ENCODE results near the gene LIAS.
"Not testable (repeated sequence)": the region's sequence is repeated elsewhere in the genome, so short reads cannot be mapped to it uniquely, and the experiment has no call there.

The LIAS gene

DNA sequence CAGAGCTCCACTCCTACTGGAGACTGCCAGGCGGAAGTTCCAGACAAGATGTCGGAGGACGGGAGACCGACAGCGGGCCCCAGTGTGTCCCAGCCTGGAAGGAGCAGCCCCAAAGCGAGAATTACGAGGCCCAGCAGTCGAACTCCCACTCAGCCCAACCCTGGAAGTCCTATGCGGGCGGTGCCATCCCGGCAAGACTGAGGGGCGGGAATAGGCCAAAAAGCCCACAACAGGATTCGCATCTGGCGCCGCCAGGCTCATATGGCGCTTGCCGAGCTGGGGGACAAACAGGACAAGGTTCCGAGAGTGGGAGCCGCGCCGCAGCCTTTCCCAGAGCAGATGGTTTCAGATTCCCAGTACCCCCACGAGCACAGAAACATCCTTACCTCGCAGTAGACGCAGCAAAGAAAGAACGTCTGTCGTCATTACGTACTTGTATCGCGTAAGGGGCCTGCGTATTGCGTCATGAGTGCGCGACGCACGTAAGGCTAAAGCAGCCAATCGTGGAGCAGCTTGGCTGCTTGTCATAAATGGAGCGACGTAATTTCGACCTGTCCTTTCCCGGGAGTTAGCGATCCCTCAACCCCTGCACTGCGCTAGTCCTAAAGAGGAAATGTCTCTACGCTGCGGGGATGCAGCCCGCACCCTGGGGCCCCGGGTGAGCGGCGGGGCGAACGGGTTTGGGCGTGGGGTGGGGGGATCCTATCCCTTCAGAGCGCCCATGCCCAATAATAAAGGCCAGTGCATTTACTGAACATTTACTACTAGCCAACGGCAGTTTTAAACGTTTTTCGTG lies at the start of gene LIAS, which contains the start of gene RPL9:
Gene LIAS (plus strand): TSS at position 552 of the 796 bp plus-strand sequence. CDS start 62 bp downstream, at position 614.
Gene RPL9 (minus strand): TSS at position 418 of the 796 bp plus-strand sequence. CDS start 483 bp downstream, outside the sequence.
- peak; percentile 97 for DNase-seq

DNA sequence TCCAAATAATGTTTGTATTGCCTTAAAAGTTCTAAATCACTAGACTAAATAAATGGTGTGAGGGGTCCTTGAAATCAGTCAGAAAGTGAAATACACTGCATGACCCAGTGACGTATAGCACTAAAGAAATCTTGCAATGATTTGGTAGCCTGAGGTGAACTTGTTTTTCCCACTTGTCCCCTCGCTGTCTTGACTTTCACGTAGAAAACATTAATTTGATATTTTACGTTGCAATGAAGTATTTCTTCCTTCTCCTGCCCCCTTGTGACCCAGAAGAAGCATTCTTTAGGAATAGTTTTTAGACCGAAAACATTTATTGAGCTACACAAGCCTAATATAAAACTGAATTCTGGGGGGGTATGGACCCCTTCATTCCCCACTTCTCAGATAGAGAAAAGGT lies 48.4 kb upstream of the LIAS start:
- DNase-seq = no peak

DNA sequence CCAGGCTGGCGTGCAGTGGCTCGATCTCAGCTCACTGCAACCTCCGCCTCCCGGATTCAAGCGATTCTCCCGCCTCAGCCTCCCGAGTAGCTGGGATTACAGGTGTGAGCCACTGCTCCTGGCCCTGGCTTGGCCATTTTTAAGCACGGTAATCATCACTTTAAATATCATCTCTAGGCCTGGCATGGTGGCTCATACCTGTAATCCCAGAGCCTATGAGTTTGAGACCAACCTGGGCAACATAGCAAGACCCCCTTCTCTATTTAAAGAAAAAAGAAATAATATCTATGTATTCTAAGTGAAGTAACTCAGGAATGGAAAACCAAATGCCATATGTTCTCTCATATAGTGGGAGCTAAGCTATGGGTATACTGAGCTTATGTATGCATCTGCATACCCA lies 47.3 kb upstream of the LIAS start:
- not testable (repeated sequence) for DNase-seq

- no peak for DNase-seq
Observed at GRCh38 chr4:39415678-39416283, 43.1 kb upstream of the LIAS start.

DNA sequence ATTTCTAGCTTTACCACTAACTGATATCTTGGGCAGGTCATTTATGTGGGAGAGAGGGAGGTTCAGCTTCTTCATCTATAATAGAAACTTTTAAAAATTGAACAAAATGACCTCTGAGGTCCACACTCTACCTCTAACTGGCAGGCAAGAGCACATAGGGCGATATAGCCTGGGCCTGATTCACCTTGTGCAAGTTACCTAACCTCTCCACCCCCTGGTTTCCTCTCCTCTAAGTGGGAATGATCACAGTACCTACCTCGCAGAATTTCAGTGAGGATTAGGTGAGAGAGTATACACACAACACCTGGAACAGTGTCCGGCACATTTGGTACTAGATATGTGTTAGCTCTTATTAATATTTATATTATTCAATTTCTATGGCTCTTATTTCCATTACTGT lies 36.6 kb upstream of the LIAS start:
- DNase-seq = no peak

DNA sequence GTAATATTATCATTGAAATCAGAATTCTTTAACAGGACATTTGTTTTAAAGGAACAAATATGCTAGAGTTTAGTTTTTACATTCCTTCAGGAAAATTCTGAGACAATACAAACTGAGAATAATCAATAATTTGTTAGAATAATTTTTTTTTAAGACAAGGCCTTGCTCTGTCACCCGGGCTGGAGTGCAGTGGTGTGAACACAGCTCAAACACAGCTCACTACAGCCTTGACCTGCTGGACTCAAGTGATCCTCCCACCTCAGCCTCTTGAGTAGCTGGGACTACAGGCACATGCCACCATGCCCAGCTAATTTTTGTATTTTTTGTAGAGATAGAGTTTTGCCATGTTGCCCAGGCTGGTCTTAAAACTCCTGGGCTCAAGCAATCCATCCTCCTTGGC lies 33.6 kb upstream of the LIAS start:
- DNase-seq = not testable (repeated sequence)

- no peak for DNase-seq
Observed at GRCh38 chr4:39426728-39427127, 32.1 kb upstream of the LIAS start.

DNA sequence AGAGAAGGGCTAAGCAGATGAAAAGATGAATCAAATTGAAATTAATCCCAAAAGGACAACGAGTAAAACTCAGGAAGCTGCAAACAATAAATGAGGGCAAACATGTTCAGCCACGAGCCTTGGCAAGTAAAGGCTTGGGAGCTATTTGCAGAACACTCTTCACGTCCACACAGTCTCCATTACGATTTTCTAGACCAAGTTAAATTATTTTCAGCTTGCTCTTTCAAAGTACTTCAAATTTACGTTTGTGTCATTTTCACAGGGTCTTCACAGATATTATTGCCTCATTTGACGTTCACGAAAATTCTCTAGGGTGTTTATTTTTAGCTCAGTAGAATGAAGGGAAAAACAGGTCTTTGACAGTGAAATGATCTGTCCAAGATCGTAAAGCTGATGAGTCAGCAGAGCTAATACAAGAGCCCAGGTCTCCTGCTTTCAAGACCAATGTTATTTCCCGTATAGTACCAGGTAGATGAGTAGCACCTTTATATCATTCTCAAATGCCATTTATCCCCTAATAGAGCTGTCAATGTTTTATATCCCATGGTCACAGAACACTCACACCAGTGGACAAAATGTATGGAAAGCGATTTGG lies 31.2 kb upstream of the LIAS start:
- DNase-seq = no peak

DNA sequence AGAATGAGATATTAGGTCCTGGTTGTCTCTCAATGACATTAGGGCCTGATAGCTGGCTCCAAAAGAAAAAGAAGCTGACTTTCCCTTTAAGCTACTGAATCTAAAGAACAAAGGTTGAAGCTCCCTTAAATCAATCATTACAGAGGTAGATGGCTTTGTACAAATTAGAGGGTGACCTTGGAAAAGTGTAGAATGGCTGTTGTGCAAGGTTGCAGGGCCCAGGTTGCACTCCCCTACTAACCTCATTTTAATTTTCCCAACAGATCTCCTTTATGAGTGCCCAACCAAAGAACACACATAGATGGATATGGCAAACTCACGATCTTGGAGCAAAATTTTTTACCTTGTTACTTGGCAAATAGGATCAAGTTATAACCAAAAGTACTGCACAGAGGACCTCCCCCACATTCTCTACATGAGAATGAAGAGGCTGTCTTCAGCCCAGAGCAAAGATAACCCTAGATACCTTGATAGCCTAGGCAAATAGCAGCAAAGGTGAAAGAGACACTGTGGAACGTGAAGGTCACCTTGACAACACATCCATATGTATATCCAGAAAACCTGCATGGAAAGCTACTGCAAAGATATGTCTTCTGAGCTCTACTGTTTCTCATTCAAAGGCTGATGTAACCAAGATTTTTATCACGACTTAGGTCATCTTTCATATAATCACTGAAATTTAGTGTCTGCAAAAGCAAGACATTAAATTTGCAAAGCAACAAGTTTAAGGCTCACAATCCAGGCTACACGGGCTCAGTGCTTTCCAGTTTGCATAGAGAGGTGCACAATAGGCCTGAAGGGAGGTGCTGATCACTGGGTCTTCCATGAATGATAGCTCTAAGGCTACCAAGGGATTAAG lies 29.2 kb upstream of the LIAS start:
- DNase-seq = no peak

DNA sequence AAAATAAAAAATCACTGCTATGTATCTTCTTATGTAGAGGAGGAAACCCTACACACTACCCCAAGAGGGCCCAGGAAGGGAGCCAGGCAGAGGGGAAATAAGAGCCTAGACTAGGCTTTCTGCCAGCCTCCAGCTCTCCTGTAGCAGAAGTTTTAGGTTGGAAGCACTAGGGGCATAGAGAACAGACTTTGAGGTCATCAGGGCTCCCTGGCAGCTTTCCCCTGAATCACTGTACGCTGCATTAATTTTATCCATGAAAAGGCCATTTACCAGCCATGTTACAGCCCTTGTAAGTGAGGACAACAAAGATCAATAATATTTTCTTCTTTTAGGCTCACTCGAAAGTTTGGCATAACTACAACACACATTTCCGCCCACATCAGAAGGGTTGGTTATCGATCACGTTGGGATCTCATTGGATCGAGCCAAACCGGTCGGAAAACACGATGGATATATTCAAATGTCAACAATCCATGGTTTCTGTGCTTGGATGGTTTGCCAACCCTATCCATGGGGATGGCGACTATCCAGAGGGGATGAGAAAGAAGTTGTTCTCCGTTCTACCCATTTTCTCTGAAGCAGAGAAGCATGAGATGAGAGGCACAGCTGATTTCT lies 24.9 kb upstream of the LIAS start:
- no peak for DNase-seq

DNA sequence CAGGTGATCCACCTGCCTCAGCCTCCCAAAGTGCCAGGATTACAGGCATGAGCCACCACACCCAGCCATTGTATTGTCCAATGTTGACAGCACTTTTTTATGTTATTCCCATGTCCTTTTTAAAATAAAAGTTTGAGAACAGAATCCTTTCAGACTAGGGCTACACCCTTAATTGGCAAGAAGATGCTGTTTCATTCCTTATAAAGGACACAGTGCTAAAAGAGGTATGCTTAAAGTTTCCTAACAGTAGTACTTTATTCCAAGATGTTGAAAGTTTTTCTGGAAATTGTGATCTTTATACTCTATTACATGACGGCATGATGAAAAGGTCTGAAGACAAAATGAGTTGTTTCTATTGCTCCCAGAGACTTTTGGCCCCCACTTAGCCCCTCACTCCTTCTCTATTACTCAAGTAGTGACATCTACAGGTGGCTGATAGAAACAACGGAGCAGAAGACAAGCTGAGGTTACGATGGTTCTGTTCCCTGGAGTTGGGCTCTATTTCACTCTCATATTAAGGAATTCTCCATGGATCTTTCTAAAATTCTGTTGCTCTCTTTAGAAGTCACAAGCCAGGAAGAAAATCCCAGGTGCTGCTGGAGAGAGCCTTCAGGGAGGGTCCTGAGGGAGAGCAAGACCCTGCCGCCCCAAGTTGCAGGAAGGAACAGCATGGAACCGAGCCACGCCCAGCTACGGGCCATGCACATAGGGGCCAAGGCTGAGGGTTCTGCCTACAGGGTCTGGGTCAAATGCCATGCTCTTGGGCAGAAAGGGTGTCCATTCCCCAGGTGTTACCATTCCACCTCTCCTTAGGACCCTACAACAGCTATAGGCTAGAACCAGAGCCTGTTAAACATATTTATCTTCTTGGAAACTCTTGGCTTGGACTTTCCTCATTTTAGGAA lies 22.9 kb upstream of the LIAS start:
- DNase-seq = no peak

- DNase-seq = no peak
Observed at GRCh38 chr4:39441593-39441992, 17.3 kb upstream of the LIAS start.

DNA sequence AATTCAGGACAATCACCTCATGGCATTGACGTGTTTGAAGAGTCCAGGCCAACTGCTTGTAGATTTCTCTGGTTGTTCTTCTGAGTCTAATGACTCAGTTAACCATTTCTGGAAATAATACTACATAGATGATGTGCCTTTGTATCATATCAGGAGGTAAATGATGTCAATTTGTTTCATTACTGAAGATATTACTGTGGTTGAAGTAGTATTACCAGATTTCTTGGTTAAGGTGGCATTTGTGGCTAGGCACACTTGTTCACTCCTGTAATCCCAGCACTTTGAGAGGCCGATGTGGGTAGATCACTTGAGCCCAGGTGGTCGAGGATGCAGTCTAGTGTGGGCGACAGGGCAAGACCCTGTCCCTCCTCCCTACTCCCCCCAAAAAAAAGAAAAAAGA lies 15.9 kb upstream of the LIAS start:
- DNase-seq = no peak

DNA sequence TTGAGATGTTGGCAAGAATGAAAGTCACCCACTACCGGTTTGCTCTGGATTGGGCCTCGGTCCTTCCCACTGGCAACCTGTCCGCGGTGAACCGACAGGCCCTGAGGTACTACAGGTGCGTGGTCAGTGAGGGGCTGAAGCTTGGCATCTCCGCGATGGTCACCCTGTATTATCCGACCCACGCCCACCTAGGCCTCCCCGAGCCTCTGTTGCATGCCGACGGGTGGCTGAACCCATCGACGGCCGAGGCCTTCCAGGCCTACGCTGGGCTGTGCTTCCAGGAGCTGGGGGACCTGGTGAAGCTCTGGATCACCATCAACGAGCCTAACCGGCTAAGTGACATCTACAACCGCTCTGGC lies 12.4 kb upstream of the LIAS start:
- peak; percentile 16 for DNase-seq

GRCh38 chr4:39446842-39447573 lies 11.8 kb upstream of the LIAS start:
- peak; percentile 66 for DNase-seq

- DNase-seq = no peak
Observed at GRCh38 chr4:39450618-39451017, 8.2 kb upstream of the LIAS start.

GRCh38 chr4:39451423-39452023 lies 7.3 kb upstream of the LIAS start:
- DNase-seq = no peak

DNA sequence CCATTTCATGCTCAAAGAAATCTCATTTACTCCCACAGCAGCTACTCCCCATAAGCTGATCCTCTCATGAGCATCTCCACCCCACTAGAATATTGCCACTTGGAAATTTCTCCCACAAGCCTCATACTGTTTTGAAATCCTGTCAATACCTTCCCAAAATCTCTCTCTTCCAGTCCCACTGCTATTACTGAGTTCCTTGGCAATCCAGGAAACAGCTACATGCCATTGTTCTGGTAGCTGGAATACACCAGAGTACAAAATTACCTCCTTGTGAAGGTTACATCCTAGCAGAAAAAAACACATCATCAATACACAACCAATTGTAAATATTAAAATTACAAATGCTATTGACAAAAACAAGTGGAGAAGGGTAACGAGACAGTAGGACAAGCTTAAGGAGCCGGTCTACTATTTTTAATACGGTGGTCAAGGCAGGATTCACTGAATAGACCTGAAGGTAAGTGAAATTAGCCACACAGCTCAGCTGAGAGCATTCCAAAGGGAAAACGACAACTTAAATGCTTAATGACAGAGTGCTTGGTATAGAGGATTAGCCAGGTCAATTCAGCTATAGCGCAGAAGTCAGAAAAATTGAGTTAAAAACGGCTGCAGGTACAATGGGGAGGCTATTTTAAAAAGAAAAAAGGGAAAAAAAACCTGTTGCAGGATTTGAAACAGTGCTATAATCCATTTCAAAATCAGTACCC lies 6.5 kb upstream of the LIAS start:
- DNase-seq = no peak

- no peak for DNase-seq
Observed at GRCh38 chr4:39452860-39453587, 5.8 kb upstream of the LIAS start.

All from right hindlimb (tissue), 1 donor.